HG03139 (cell line): ENCODE data around the gene MEMO1.
"Not testable (repeated sequence)": the region's sequence is repeated elsewhere in the genome, so short reads cannot be mapped to it uniquely, and the experiment has no call there.

ENCODE experiments used
- ATAC-seq: cut with Tn5 transposase; IDR thresholded peaks from one replicate; pipeline ENCODE4 v1.9.1; 2021; ENCODE audit not compliant: unreplicated experiment

The MEMO1 gene

DNA sequence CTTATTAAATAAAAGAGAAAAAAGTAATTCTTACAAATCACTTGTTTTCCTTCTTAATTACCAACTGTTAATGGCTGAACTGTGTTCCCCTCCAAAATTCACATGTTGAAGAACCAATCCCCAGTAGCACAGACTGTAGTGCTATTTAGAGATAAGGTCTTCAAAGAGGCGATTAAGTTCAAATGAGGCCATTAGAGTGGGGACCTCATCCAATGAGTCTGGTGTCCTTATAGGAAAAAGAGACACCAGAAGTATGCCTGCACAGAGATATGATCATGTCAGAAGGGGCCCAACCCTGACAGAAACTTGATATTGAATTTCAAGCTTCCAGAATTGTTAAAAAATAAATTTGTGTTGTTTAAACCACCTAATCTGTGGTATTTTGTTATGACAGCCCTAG, 89.8 kb downstream of the MEMO1 start:
- ATAC-seq: no peak

DNA sequence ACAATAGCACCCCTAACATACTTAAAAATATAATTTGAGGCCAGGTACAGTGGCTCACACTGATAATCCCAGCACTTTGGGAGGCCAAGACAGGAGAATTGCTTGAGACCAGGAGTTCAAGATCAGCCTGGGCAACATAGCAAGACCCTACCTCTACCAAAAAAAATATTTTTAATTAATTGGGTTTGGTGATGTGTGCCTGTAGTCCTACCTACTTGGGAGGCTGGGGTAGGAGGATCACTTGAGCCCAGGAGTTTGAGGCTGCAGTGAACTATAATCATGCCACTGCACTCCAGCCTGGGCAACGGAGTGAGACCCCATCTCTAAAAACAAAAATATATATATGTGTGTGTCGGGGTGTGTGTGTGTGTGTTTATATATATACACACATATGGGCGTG, 91.3 kb downstream of the MEMO1 start:
- no peak for ATAC-seq

DNA sequence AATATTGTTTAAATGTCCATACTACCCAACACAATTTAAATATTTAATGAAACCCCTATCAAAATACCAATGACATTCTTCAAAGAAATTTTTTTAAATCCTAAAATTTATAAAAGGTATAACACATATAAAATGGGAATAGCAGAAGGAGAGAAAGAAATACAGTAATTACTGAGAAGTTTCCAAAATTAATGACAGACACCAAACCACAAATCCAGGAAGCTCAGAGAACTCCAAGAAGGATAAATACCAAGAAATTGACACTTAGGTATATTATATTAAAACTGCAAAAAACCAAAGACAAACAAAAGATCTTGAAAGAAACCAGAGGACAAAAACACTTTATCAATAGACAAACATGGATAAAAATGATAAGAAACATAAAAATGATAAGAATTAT, 101.1 kb downstream of the MEMO1 start:
- no peak for ATAC-seq

DNA sequence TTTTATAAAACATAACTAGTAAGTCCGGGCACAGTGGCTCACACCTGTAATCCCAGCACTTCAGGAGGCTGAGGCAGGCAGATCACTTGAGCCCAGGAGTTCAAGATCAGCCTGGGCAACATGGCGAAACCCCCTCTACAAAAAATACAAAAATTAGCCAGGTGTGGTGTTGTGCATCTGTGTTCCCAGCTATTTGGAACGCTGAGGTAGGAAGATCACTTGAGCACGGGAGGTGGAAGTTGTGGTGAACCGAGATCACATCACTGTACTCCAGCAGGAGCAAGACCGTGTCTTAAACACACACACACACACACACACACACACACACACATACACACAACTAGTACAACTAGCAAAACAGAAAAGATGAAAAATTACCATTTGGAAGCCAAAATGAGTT, 103.3 kb downstream of the MEMO1 start:
- not testable (repeated sequence) for ATAC-seq

DNA sequence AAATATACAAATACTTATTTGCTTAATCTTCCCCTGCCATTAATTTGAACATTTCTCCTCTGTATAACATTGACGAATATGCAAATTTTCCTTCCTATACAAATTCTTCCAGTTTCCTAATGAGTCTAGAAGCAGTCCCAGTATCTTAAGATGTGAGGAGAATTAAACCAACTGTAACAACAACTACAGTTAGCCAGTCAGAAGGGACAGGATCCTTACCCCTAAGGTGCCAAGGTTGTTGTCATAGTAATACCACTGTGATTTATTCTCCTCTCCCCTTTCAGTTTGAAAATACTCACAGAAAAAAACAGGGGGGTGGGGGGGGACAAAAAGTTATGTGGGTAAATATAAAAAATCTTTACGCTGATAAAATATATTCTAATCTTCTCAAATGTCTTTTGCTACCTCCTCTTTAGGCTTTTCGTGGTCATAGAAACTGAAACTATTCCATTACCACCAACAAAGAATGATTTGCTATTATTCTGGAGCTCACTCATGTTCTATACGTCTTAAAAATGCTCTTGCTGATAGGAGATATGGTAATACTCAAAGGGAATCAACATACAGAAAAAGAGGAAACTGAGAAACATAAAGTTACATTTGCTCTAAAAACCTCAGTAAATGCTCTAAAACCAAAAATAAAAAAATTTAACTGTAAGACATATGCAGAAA, 107.6 kb downstream of the MEMO1 start:
- no peak for ATAC-seq

DNA sequence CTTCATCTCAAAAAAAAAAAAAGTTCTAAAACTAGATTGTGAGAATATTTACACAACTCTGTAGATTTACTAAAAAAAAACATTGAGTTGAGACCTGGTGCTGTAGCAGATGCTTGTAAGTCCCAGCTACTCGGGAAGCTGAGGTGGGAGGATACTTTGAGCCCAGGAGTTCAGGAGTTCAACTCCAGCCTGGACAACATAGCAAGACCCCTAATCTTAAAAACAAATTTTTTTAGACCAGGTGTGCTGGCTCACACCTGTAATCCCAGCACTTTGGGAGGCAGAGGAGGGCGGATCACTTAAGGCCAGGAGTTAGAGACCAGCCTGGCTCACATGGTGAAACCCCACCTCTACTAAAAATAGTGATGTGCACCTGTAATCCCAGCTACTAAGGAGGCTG, 108.9 kb downstream of the MEMO1 start:
- no peak for ATAC-seq

DNA sequence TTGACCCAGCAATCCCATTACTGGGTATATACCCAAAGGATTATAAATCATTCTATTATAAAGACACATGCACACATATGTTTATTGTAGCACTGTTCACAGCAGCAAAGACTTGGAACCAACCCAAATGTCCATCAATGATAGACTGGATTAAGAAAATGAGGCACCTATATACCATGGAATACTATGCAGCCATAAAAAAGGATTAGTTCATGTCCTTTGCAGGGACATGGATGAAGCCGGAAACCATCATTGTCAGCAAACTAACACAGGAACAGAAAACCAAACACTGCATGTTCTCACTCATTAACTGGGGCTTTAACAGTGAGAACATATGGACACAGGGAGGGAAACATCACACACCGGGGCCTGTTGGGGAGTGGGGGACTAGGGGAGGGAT, 110.7 kb downstream of the MEMO1 start:
- ATAC-seq: not testable (repeated sequence)

DNA sequence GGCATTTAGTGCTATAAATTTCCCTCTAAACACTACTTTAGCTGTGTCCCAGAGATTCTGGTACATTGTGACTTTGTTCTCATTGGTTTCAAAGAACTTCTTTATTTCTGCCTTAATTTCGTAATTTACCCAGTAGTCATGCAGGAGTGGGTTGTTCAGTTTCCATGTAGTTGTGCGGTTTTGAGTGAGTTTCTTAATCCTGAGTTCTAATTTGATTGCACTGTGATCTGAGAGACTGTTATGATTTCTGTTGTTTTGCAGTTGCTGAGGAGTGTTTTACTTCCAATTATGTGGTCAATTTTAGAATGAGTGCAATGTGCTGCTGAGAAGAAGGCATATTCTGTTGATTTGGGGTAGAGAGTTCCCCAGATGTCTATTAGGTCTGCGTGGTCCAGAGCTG, 112.5 kb downstream of the MEMO1 start:
- not testable (repeated sequence) for ATAC-seq

DNA sequence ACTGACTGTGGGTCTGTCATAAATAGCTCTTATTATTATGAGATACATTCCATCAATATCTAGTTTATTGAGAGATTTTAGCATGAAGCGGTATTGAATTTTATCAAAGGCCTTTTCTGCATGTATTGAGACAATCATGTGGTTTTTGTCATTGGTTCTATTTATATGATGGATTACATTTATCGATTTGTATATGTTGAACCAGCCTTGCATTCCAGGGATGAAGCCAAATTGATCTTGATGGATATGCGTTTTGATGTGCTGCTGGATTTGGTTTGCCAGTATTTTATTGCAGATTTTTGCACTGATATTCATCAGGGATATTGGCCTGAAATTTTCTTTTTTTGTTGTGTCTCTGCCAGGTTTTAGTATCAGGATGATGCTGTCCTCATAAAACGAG, 113.5 kb downstream of the MEMO1 start:
- not testable (repeated sequence) for ATAC-seq

DNA sequence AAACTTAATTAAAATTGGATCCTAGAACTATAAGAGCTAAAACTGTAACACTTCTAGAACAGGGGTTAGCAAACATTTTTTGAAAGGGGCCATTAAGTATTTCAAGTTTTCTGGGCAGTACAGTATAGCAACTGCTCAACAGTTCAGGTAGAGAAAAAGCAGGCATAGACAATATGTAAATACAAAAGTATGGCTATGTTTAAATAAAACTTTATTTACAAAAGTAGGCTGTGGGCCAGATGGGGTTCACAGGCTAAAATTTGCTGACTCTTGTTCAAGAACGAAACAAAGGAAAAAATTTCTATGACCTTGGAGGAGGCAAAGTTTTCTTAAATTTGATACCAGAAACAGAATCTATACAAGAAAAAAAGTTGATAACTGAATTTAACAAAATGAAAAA, 114.5 kb downstream of the MEMO1 start:
- ATAC-seq: no peak

DNA sequence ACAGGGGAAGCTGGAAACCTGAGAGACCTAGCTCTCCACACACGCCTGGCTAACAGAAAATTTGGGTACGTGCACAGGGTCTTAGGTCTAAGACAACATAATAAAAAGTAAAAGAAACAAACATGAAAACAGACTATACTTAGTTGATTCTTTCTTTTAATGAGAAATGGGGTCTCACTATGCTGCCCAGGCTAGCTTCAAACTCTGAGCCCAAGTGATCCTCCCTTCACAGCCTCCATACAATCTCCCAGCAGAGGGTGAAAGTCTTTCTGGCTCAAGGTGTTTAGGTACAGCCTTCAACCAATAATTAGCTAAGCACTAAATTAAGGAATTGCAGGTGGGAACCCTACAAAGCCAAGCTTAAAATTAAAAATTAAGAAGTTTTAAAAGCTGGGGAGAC, 116.2 kb downstream of the MEMO1 start:
- no peak for ATAC-seq

DNA sequence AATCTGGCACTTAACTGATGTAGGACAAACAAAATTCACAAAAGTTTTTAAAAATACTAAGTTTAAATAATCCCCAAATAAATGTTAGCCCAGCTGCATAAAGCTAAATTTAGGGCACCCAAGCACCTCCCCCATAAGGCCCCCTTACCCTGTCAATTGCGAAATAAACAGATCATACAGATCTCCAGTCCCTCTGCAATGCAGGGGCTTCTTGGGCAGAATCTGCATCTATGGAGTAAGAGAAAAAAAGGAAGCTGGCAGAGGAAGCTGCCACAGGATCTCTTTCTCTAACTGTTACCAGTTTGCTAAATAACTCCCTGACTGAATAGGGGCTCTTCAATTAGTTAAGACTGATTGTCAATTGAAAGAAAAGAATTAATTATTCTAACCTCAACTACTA, 117.7 kb downstream of the MEMO1 start:
- no peak for ATAC-seq

DNA sequence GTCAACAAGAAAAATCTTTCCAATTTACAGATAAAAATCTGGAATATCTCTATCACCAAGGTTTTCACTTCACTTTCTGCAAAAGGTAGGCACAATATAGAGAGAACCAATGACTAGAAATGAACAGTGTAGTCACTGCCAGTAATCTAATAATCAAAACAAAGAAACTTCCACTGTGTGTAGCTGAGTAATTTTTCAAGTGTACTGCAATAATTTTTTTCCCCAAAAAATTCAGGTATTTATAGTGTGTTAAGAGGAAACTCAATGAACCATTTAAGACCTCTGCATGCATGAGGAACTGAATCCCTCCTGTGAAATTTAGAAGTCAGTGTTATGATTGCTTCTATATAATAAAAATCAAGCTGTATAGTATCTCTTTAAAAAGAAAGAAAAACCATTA, 121.8 kb downstream of the MEMO1 start:
- ATAC-seq: no peak

DNA sequence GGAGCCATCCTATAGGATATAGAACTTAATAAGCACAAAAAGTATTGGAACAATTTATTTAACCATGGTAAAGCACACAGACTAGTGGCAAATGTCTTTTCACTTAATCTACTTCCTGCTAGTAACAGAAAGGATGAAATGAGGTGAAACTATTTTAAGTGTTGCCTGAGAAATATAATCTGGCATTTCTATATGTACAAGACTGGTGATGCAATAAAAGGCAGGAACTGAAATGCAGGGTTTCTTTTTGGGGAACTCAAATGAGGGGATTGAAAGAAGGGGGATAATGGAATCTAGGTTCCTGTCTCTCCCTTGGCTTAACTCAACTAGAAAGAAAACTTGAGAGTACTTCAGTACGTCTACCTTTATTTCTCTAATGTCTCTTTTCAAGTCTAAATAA, 122.3 kb downstream of the MEMO1 start:
- ATAC-seq: no peak

DNA sequence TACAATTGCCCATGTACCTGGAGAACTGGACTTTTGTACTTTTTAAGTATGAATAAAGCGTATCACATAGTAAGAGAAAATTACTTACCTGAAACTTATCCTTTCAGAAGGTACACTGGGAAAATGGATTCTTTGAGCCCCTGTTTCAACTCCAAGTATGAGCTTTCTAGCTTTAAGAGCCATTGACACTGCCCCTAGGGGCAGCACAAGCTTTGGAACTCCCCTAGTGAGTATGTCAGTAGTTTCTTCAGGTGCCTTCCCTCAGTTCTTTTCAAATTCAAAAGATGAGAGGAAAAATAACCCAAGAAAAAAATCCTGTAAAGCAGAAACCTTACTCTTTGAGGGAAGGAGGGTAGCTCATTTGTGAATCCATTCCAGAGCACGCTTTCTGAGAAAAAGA, 124.1 kb downstream of the MEMO1 start:
- ATAC-seq: peak; percentile 54

DNA sequence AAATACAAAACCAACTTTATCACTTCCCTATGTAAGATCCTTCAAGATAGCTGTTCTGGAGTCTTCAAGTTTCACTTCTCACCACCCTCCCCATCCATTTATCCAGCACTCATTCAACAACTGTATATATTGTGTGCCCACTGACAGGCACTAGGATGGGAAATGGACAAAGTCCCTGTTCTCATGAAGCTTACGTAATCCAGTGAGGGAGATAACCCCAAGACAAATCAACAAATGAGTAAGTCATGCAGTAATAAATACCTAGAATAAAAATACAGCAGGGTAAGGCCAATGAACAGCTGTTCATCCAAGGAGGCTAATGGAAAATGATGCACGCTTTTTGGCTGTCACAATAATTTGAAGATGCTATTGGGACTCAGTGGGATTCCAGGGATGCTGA, 133.8 kb downstream of the MEMO1 start:
- no peak for ATAC-seq

DNA sequence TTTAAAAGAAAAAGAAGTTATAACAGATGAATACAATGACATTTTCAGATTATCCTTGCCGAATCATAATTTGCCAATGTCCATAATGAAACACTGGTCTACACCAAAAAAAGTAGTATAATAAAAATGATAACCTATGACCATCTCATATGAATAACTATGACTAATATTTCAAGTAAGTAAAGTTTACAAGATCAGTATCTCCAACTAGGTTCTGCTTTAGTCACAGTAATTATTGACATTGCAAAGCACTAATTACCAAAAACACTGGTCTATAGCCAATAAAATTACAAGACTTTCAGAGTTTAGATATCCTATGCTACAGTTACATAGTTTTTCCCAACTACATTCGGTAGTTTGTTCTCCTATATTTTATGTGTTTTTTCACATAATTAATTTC, 136.7 kb downstream of the MEMO1 start:
- ATAC-seq: no peak

DNA sequence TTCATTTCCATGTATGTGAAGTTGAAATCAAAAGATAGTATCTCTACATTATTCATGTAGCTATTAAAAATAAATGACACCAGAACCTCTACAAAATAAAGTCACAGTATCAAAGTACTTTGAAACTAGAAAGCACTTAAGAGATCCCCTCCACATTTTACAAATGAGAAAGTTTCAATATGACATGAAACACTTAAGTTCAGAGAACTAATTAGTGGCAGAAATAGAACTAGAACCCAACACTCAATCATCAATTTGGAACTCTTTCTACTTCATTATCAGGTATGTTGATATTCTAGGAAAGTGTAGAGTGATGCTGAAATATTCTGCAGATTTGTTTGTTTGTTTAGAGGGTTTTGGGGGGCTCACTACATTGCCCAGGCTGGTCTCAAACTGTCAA, 145.6 kb downstream of the MEMO1 start:
- no peak for ATAC-seq

DNA sequence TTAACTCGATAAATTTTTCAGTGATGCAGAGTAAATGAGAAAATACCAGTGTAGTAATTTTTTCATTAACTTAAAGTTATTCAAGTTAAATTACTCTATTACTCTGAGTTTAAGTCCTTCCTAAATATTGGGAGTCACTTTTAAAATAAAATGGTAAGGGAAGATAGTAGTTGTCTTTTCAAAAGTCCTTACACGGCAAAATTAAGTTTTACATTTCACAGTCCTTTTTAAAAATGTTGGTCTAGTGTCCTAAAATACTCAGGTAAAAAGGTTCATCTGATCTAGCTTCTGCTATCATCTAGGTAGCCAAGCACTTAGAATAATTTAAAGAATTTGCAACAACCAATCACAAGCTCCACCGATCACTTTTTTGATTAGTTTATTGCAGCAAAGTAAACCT, 146.9 kb downstream of the MEMO1 start:
- ATAC-seq: no peak

DNA sequence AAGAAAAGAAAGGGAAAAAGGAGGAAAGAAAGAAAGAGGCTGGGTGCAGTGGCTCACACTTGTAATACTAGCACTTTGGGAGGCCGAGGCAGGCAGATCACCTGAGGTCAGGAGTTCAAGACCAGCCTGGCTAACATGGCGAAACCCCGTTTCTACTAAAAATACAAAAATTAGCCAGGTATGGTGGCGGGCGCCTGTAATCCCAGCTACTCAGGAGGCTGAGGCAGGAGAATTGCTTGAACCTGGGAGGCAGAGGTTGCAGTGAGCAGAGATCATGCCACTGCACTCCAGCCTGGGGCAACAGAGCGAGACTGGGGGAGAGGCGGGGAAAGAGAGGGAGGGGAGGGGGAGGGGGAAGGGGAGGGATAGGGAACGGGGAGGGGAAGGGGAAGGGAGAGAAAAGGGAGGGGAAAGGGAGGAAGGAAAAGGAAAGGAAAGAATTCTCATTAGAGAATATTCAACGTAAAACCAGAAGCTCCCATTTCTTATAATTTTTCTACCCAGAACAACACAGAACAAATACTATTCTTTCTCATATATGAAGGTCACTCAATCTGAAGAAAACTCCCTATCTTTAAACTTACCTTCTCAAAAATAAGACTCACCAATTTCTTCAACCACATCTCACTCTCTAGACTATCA, 147.7 kb downstream of the MEMO1 start:
- not testable (repeated sequence) for ATAC-seq

DNA sequence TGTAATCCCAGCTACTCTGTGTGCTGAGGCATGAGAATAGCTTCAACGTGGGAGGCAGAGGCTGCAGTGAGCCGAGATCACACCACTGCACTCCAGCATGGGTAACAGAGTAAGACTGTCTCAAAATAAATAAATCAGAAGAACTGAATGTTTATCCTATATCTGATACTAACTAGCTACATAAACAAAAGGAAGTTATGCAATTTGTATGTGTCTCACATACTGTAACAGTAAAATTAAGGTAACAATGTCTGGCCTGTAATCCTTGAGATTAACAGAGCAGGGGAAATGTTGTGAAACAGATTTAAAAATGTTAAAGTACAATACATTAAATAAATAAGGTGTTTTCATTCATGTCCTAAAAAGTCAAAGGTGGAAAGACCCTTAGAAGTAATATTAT, 150.8 kb downstream of the MEMO1 start:
- no peak for ATAC-seq

DNA sequence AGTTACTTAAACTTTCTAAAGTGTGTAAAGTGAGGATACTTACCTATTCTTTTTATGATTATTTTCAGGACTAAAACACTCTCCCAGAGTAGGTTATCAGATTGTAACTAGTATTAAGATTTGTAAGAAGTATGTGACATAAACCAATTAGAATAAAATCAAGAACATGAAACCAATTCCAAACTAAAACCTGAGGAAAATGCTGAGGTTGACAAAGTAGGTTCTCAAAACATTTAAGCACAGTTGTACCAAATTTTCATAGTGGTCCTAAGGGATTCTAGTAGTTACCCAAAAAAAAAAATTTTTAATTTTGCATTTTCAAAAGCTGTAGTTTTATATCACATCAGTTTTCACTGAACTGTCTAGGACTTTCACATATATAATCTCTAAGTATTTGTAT, 157.3 kb downstream of the MEMO1 start:
- ATAC-seq: no peak

DNA sequence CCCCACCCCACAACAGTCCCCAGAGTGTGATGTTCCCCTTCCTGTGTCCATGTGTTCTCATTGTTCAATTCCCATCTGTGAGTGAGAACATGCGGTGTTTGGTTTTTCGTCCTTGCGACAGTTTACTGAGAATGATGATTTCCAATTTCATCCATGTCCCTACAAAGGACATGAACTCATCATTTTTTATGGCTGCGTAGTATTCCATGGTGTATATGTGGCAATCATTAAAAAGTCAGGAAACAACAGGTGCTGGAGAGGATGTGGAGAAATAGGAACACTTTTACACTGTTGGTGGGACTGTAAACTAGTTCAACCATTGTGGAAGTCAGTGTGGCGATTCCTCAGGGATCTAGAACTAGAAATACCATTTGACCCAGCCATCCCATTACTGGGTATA, 168.7 kb downstream of the MEMO1 start:
- not testable (repeated sequence) for ATAC-seq
